GM23338 (cell line): ENCODE measurements around the gene EHD4. TPM values are rescaled to one million over a fixed set of nuclear protein-coding genes. Genes with fewer than 3 reads are reported as not detected.

Source experiments
- ATAC-seq: fragments of 200-7000 bp; cut with Tn5 transposase; 3 replicates; pipeline ENCODE4 v1.9.1; 2020
- DNase-seq: peaks from one replicate; pipeline ENCODE4 v3.0.0-alpha.2; 2015; ENCODE audit warnings: low spot score
- H2AFZ ChIP-seq: fragments of 200-600 bp; sonication (generic); 2 replicates; pipeline ENCODE4 v1.8.0; 2016; ENCODE audit warnings: antibody characterized with exemption, mild to moderate bottlenecking, moderate library complexity
- H3F3A ChIP-seq: fragments of 200-600 bp; sonication (generic); replicated peaks from 2 replicates; pipeline ENCODE4 v1.8.0; 2017; ENCODE audit warnings: antibody characterized with exemption, mixed run types, low read depth
- H3K27ac ChIP-seq: fragments of 200-600 bp; sonication (generic); 2 replicates; pipeline ENCODE4 v1.6.1; 2016; ENCODE audit warnings: low read depth
- H3K27me3 ChIP-seq: fragments of 200-600 bp; sonication (generic); 2 replicates; pipeline ENCODE4 v1.8.0; 2016; ENCODE audit warnings: mild to moderate bottlenecking, mixed run types, moderate library complexity; ENCODE audit not compliant: insufficient read depth
- H3K36me3 ChIP-seq: fragments of 200-600 bp; sonication (generic); 2 replicates; pipeline ENCODE4 v1.8.0; 2016; ENCODE audit warnings: mild to moderate bottlenecking; ENCODE audit not compliant: insufficient read depth
- H3K4me1 ChIP-seq: fragments of 200-600 bp; sonication (generic); 2 replicates; pipeline ENCODE4 v1.8.0; 2016; ENCODE audit warnings: mild to moderate bottlenecking, moderate library complexity; ENCODE audit not compliant: insufficient read depth
- H3K4me2 ChIP-seq: fragments of 200-600 bp; sonication (generic); 2 replicates; pipeline ENCODE4 v1.7.1; 2017; ENCODE audit warnings: mixed run types
- H3K4me3 ChIP-seq: fragments of 200-600 bp; sonication (generic); 2 replicates; pipeline ENCODE4 v1.6.1; 2016; ENCODE audit warnings: mixed run types
- H3K79me2 ChIP-seq: fragments of 200-600 bp; sonication (generic); replicated peaks from 2 replicates; pipeline ENCODE4 v1.8.0; 2017; ENCODE audit warnings: mild to moderate bottlenecking; ENCODE audit not compliant: insufficient read depth
- H3K9me2 ChIP-seq: fragments of 200-600 bp; sonication (generic); 2 replicates; pipeline ENCODE4 v1.8.0; 2017; ENCODE audit not compliant: insufficient read depth
- H4K20me1 ChIP-seq: fragments of 200-600 bp; sonication (generic); replicated peaks from 2 replicates; pipeline ENCODE4 v1.8.0; 2017; ENCODE audit warnings: mild to moderate bottlenecking; ENCODE audit not compliant: insufficient read depth
- H3K27ac Mint-ChIP-seq: 2 replicates; pipeline ENCODE4 v1.8.0; 2020; ENCODE audit warnings: inconsistent platforms, mild to moderate bottlenecking, moderate library complexity, mixed read lengths
- H3K27me3 Mint-ChIP-seq: 3 replicates; pipeline ENCODE4 v1.8.0; 2022; ENCODE audit warnings: low read depth, mild to moderate bottlenecking, moderate library complexity, mixed read lengths, inconsistent platforms; ENCODE audit not compliant: insufficient read depth, poor library complexity
- H3K36me3 Mint-ChIP-seq: 3 replicates; pipeline ENCODE4 v1.8.0; 2021; ENCODE audit warnings: low read depth, mild to moderate bottlenecking, inconsistent platforms, moderate library complexity, mixed read lengths
- H3K4me1 Mint-ChIP-seq: 3 replicates; pipeline ENCODE4 v1.8.0; 2020; ENCODE audit warnings: mild to moderate bottlenecking, inconsistent platforms, mixed read lengths
- H3K4me3 Mint-ChIP-seq: 3 replicates; pipeline ENCODE4 v1.8.0; 2021; ENCODE audit warnings: moderate library complexity, mild to moderate bottlenecking, inconsistent platforms, mixed read lengths
- H3K9me3 Mint-ChIP-seq: 3 replicates; pipeline ENCODE4 v1.8.0; 2020; ENCODE audit warnings: moderate library complexity, mild to moderate bottlenecking, inconsistent platforms, mixed read lengths
- CREB1 ChIP-seq: fragments of 250-450 bp; sonication (Bioruptor Pico); IDR thresholded peaks from 2 replicates; pipeline ENCODE4 v1.5.0; 2020; ENCODE audit warnings: low read depth, mild to moderate bottlenecking, moderate library complexity
- EZH2 ChIP-seq: fragments of 200-600 bp; sonication (generic); IDR thresholded peaks from one replicate; pipeline ENCODE4 v1.8.0; 2017; ENCODE audit warnings: antibody characterized with exemption, mild to moderate bottlenecking, low read depth; ENCODE audit not compliant: unreplicated experiment
- EZH2phosphoT487 ChIP-seq: fragments of 200-600 bp; sonication (generic); IDR thresholded peaks from one replicate; pipeline ENCODE4 v1.8.1; 2018; ENCODE audit warnings: antibody characterized with exemption; ENCODE audit not compliant: unreplicated experiment
- STAT1 ChIP-seq: IDR thresholded peaks from one replicate; pipeline ENCODE4 v1.6.1; 2016; ENCODE audit warnings: antibody characterized with exemption; ENCODE audit not compliant: unreplicated experiment
- ZNF114 ChIP-seq: fragments of 250-450 bp; sonication (Bioruptor Pico); IDR thresholded peaks from 2 replicates; pipeline ENCODE4 v1.5.0; 2020; ENCODE audit warnings: mild to moderate bottlenecking, moderate library complexity
- polyA plus RNA-seq: library from polyadenylated mRNA; unstranded; fragments of >200 nt; fragmentation: Nextera tagmentation; extraction: Ambion mirVana; gene quantifications from 2 replicates; pipeline ENCODE4 v1.2.1, GENCODE V29; 2016
- total RNA-seq: library from RNA; depleted of rRNA; stranded (reverse); fragments of >200 nt; shearing (Covaris generic); gene quantifications from 2 replicates; pipeline ENCODE4 v1.2.3, GENCODE V29; 2014
- TF ChIP-seq, protein P1 (sequence below): fragments of 250-450 bp; sonication (Bioruptor Pico); IDR thresholded peaks from 2 replicates; pipeline ENCODE4 v1.5.0; 2020; ENCODE audit warnings: mild to moderate bottlenecking, moderate library complexity

Gene EHD4
- total and polyA plus RNA-seq, 2 experiments from 2014 or later: 13.0 to 31.0 TPM

DNA sequence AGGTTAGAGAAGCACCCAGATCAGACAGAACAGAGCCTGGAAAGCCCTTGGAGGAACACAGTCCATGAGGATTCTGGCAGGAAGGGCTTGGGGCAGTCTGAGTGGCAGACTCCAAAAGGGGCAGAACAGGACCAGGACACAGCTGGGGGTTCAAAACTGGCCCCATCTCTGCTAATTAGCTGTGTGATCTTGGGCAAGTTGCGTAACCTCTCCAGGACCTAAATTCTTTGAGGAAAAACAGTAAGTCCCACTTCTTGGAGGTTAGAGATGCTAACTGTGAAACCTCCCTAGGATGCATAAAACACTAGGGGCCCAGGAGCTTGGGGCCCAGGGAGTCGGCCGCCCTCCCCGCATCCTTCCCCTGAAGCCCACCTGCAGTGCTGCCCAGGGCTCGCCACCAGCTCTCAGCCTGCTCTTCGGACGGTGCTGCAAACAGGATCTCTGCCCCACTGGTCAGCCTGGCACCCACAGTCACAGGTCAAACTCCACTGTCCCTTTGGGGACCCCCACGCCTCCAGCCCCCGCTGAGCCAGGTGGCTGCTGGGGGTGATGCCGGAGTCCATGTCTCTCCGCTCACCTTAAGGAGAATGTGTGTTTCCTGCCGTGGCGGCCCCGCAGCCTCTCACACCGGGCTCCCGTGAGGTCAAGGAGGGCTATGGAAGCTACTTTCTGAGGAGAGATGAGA lies 121.7 kb downstream of the EHD4 start (continued):
- TF ChIP-seq, protein P1, sequence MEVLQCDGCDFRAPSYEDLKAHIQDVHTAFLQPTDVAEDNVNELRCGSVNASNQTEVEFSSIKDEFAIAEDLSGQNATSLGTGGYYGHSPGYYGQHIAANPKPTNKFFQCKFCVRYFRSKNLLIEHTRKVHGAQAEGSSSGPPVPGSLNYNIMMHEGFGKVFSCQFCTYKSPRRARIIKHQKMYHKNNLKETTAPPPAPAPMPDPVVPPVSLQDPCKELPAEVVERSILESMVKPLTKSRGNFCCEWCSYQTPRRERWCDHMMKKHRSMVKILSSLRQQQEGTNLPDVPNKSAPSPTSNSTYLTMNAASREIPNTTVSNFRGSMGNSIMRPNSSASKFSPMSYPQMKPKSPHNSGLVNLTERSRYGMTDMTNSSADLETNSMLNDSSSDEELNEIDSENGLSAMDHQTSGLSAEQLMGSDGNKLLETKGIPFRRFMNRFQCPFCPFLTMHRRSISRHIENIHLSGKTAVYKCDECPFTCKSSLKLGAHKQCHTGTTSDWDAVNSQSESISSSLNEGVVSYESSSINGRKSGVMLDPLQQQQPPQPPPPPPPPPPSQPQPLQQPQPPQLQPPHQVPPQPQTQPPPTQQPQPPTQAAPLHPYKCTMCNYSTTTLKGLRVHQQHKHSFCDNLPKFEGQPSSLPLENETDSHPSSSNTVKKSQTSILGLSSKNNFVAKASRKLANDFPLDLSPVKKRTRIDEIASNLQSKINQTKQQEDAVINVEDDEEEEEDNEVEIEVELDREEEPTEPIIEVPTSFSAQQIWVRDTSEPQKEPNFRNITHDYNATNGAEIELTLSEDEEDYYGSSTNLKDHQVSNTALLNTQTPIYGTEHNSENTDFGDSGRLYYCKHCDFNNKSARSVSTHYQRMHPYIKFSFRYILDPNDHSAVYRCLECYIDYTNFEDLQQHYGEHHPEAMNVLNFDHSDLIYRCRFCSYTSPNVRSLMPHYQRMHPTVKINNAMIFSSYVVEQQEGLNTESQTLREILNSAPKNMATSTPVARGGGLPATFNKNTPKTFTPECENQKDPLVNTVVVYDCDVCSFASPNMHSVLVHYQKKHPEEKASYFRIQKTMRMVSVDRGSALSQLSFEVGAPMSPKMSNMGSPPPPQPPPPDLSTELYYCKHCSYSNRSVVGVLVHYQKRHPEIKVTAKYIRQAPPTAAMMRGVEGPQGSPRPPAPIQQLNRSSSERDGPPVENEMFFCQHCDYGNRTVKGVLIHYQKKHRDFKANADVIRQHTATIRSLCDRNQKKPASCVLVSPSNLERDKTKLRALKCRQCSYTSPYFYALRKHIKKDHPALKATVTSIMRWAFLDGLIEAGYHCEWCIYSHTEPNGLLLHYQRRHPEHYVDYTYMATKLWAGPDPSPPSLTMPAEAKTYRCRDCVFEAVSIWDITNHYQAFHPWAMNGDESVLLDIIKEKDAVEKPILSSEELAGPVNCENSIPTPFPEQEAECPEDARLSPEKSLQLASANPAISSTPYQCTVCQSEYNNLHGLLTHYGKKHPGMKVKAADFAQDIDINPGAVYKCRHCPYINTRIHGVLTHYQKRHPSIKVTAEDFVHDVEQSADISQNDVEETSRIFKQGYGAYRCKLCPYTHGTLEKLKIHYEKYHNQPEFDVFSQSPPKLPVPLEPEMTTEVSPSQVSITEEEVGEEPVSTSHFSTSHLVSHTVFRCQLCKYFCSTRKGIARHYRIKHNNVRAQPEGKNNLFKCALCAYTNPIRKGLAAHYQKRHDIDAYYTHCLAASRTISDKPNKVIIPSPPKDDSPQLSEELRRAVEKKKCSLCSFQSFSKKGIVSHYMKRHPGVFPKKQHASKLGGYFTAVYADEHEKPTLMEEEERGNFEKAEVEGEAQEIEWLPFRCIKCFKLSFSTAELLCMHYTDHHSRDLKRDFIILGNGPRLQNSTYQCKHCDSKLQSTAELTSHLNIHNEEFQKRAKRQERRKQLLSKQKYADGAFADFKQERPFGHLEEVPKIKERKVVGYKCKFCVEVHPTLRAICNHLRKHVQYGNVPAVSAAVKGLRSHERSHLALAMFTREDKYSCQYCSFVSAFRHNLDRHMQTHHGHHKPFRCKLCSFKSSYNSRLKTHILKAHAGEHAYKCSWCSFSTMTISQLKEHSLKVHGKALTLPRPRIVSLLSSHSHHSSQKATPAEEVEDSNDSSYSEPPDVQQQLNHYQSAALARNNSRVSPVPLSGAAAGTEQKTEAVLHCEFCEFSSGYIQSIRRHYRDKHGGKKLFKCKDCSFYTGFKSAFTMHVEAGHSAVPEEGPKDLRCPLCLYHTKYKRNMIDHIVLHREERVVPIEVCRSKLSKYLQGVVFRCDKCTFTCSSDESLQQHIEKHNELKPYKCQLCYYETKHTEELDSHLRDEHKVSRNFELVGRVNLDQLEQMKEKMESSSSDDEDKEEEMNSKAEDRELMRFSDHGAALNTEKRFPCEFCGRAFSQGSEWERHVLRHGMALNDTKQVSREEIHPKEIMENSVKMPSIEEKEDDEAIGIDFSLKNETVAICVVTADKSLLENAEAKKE: no peak
- TF ChIP-seq EZH2 (no peak), CREB1 (CRISPR knock-in tag) (no peak)

DNA sequence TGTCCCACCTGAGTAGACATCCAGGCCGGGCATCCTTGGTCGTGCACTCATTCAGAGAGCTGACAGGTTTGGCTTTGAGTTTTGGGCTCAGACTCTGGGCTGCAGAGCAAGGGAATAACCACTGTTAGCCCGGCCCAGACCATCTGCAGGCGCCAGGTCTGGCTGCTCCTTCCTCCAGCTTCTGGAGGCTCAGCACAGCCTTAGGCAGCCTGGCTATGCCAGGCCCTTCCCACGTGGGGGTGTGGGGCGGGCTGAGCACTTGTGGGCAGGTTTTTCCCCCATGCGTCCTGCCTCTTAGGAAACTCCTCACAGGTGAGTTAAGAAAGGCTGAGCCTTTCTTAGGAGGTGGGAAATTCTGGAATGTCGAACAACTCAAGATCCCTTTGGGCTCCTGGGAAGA lies 122.5 kb downstream of the EHD4 start:
- Mint-ChIP-seq H3K27ac (no peak overlapping the region), H3K9me3 (no peaks in the 10 kb centered on the region; the same call in 2 of the 3 replicates), H3K4me3 (no peak overlapping the region), H3K36me3 (no peaks in the 10 kb centered on the region; the same call in 2 of the 3 replicates), H3K27me3 (peaks cover 8% of the 10 kb centered on the region), H3K4me1 (no peaks in the 10 kb centered on the region)
- ATAC-seq: peak; percentile 10
- H3K27me3 ChIP-seq: no peaks in the 10 kb centered on the region
- no peak for DNase-seq
- no peaks in the 10 kb centered on the region for H3F3A ChIP-seq
- no peak overlapping the region for H3K4me2 ChIP-seq
- no peak overlapping the region for H3K27ac ChIP-seq
- no peaks in the 10 kb centered on the region for H3K79me2 ChIP-seq
- H3K4me3 ChIP-seq: no peak overlapping the region
- H4K20me1 ChIP-seq: no peaks in the 10 kb centered on the region
- H3K36me3 ChIP-seq: no peaks in the 10 kb centered on the region
- H3K4me1 ChIP-seq: no peaks in the 10 kb centered on the region
- H2AFZ ChIP-seq: no peak overlapping the region
- no peaks in the 10 kb centered on the region for H3K9me2 ChIP-seq
- TF ChIP-seq EZH2phosphoT487 (no peak), CREB1 (CRISPR knock-in tag) (no peak), STAT1 (no peak), EZH2 (no peak), ZNF114 (no peak)
- TF ChIP-seq, protein P1: no peak
